Thyroid gland (tissue), 4 donors: ENCODE data around the gene ATF6.

Source experiments
- POLR2A ChIP-seq, 2 donors: fragments of 450-650 bp; IDR thresholded peaks; one replicate each; pipeline ENCODE4 v1.6.1; 2017; ENCODE audit warnings: antibody characterized with exemption in 2 of 2, mild to moderate bottlenecking in 2 of 2, moderate library complexity in 1 of 2
- TF ChIP-seq, protein P1 (sequence below), 6 experiments: fragments of 200-600 bp in 3 of 6; fragments of 450-650 bp in 3 of 6; sonication (generic) in 3 of 6; IDR thresholded peaks; one replicate each; pipeline ENCODE4 v1.5.1; 2016 to 2019; ENCODE audit warnings: antibody characterized with exemption in 6 of 6, mild to moderate bottlenecking in 2 of 6, inconsistent platforms in 1 of 6, moderate library complexity in 1 of 6

DNA sequence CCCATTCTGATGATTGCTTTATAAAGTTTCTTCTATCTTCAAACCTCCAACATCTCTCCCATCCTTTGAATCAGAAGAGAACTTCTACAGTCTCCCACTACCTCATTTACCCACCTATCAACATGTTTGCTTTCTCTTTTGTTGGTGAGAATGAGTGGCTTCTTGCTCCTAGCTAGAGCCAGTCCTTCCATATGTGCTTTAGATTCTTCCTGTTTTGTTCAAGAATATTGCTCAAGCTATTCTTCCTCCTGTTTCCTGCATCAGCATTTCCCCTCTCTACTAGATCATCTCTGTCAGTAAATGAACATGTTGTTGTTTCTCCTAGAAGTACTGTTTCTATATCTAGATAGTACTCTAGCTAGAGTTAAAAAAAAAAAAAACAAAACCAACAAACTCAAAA, 6.3 kb downstream of the ATF6 start:
- TF ChIP-seq, protein P1, sequence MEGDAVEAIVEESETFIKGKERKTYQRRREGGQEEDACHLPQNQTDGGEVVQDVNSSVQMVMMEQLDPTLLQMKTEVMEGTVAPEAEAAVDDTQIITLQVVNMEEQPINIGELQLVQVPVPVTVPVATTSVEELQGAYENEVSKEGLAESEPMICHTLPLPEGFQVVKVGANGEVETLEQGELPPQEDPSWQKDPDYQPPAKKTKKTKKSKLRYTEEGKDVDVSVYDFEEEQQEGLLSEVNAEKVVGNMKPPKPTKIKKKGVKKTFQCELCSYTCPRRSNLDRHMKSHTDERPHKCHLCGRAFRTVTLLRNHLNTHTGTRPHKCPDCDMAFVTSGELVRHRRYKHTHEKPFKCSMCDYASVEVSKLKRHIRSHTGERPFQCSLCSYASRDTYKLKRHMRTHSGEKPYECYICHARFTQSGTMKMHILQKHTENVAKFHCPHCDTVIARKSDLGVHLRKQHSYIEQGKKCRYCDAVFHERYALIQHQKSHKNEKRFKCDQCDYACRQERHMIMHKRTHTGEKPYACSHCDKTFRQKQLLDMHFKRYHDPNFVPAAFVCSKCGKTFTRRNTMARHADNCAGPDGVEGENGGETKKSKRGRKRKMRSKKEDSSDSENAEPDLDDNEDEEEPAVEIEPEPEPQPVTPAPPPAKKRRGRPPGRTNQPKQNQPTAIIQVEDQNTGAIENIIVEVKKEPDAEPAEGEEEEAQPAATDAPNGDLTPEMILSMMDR (IDR thresholded peaks at IDR 0.05), result no peak
- TF ChIP-seq POLR2A (IDR thresholded peaks at IDR 0.05), result no peak
